ENCODE measurements around the gene PCK2. TPM values are rescaled to one million over a fixed set of nuclear protein-coding genes. Genes with fewer than 3 reads are reported as not detected.
A peak's percentile ranks its signal among the peaks of the same experiment; 100 is the strongest.

PCK2 gene
- total and polyA plus RNA-seq, 2 of the 13 experiments (the other 11 are each of a cell fraction or from before 2014, with no cell fraction given) = 129 to 272 TPM

GRCh38 chr14:24114532-24115421 is 20.7 kb downstream of the PCK2 start, which contains the start of the genes DCAF11 and NRL (continued):
- TF ChIP-seq, protein P1, sequence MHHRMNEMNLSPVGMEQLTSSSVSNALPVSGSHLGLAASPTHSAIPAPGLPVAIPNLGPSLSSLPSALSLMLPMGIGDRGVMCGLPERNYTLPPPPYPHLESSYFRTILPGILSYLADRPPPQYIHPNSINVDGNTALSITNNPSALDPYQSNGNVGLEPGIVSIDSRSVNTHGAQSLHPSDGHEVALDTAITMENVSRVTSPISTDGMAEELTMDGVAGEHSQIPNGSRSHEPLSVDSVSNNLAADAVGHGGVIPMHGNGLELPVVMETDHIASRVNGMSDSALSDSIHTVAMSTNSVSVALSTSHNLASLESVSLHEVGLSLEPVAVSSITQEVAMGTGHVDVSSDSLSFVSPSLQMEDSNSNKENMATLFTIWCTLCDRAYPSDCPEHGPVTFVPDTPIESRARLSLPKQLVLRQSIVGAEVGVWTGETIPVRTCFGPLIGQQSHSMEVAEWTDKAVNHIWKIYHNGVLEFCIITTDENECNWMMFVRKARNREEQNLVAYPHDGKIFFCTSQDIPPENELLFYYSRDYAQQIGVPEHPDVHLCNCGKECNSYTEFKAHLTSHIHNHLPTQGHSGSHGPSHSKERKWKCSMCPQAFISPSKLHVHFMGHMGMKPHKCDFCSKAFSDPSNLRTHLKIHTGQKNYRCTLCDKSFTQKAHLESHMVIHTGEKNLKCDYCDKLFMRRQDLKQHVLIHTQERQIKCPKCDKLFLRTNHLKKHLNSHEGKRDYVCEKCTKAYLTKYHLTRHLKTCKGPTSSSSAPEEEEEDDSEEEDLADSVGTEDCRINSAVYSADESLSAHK (CRISPR knock-in tag; IDR thresholded peaks at IDR 0.05; ENCODE audit: borderline replicate concordance) = peak; percentile 46; the same call in 1 of the 2 replicates
- TF ChIP-seq DMTF1 (CRISPR knock-in tag; IDR thresholded peaks at IDR 0.05) (peak; percentile 51; the same call in 1 of the 2 replicates), NFRKB (IDR thresholded peaks at IDR 0.05) (no peak), FOSL1 (CRISPR knock-in tag; IDR thresholded peaks at IDR 0.05; ENCODE audit: borderline replicate concordance) (no peak), ZNF577 (CRISPR knock-in tag; IDR thresholded peaks at IDR 0.05; ENCODE audit: borderline replicate concordance, low read depth) (no peak), GTF3A (CRISPR knock-in tag; conservative IDR thresholded peaks at IDR 0.05) (peak; percentile 57; the same call in 1 of the 2 replicates), ZNF136 (CRISPR knock-in tag; IDR thresholded peaks at IDR 0.05; ENCODE audit: low read depth) (peak; percentile 98), GLI4 (CRISPR knock-in tag; IDR thresholded peaks at IDR 0.05; ENCODE audit: borderline replicate concordance) (peak; percentile 92), HOXD1 (CRISPR knock-in tag; IDR thresholded peaks at IDR 0.05) (peak; percentile 100), ZNF496 (CRISPR knock-in tag; IDR thresholded peaks at IDR 0.05; ENCODE audit: insufficient replicate concordance) (no peak), ZSCAN29 (CRISPR knock-in tag; conservative IDR thresholded peaks at IDR 0.05) (0 out of 2 replicates have a peak, but pooled peaks have one; percentile 40), SAFB2 (CRISPR knock-in tag; IDR thresholded peaks at IDR 0.05; ENCODE audit: borderline replicate concordance, low read depth) (peak; percentile 90)
- TF ChIP-seq, protein P2, sequence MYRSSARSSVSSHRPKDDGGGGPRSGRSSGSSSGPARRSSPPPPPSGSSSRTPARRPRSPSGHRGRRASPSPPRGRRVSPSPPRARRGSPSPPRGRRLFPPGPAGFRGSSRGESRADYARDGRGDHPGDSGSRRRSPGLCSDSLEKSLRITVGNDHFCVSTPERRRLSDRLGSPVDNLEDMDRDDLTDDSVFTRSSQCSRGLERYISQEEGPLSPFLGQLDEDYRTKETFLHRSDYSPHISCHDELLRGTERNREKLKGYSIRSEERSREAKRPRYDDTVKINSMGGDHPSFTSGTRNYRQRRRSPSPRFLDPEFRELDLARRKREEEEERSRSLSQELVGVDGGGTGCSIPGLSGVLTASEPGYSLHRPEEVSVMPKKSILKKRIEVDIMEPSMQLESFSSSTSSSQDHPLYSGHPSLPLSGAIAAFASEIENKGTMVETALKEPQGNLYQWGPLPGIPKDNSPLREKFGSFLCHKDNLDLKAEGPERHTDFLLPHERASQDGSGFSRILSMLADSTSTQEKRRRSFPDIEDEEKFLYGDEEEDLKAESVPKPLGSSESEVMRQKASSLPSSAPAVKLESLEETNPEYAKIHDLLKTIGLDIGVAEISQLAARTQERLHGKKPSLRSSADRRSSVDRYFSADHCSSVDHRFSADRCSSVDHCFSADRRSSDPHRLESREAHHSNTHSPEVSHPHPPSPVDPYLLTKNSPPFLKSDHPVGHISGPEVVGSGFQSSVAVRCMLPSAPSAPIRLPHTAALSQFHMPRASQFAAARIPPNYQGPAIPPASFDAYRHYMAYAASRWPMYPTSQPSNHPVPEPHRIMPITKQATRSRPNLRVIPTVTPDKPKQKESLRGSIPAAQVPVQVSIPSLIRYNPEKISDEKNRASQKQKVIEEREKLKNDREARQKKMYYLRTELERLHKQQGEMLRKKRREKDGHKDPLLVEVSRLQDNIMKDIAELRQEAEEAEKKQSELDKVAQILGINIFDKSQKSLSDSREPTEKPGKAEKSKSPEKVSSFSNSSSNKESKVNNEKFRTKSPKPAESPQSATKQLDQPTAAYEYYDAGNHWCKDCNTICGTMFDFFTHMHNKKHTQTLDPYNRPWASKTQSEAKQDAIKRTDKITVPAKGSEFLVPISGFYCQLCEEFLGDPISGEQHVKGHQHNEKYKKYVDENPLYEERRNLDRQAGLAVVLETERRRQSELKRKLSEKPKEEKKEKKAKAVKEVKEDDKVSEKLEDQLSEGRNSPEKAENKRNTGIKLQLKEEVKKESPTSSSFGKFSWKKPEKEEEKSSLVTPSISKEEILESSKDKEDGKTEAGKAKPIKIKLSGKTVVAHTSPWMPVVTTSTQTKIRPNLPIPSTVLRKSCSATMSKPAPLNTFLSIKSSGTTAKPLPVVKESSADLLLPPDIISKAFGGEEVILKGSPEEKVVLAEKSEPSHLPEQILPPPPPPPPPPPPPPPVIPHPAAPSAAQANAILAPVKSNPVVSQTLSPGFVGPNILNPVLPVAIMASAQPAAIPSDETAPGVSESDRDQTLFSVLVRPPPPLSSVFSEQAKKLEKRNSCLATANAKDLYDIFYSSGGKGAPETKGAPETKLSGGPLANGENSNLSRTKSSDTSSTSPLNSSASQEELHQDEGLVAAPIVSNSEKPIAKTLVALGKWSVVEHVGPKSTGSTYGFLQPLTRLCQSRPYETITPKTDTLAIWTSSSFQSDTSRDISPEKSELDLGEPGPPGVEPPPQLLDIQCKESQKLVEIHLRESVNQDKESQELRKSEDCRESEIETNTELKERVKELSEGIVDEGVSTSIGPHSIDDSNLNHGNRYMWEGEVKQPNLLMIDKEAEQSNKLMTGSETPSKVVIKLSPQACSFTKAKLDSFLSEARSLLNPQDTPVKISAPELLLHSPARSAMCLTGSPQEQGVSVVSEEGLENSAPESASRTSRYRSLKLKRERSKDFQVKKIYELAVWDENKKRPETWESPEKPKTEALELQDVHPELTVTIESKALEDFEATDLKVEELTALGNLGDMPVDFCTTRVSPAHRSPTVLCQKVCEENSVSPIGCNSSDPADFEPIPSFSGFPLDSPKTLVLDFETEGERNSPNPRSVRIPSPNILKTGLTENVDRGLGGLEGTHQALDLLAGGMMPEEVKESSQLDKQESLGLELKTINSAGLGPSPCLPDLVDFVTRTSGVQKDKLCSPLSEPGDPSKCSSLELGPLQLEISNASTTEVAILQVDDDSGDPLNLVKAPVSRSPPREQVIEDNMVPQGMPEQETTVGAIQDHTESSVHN (CRISPR knock-in tag; IDR thresholded peaks at IDR 0.05) = peak; percentile 91; the same call in 1 of the 2 replicates
